Liver (tissue), 9 donors: ENCODE results near the gene IFT27. TPM values are rescaled to one million over a fixed set of nuclear protein-coding genes. Genes with fewer than 3 reads are reported as not detected.

Experiments
- DNase-seq: peaks from one replicate; pipeline ENCODE4 v3.0.0-alpha.2; 2017; ENCODE audit warnings: low spot score
- H3K27ac ChIP-seq, 2 donors: one replicate each; pipeline ENCODE4 v1.7.0; 2013; ENCODE audit warnings: inconsistent platforms in 2 of 2, low read length in 2 of 2, control low read depth in 1 of 2, low read depth in 1 of 2, mild to moderate bottlenecking in 1 of 2
- H3K27me3 ChIP-seq, 4 donors: one replicate each; pipeline versions ENCODE4 v1.6.1 to v1.7.0; 2013; ENCODE audit warnings: low read length in 3 of 4, inconsistent platforms in 1 of 4, mild to moderate bottlenecking in 1 of 4, moderate library complexity in 1 of 4; ENCODE audit not compliant: control insufficient read depth in 4 of 4, insufficient read depth in 4 of 4
- H3K36me3 ChIP-seq, 4 donors: one replicate each; pipeline versions ENCODE4 v1.6.1 to v1.7.0; 2013; ENCODE audit warnings: low read length in 3 of 4, mild to moderate bottlenecking in 3 of 4, low read depth in 1 of 4, moderate library complexity in 1 of 4; ENCODE audit not compliant: control insufficient read depth in 4 of 4, insufficient read depth in 3 of 4
- H3K4me1 ChIP-seq, 4 donors: one replicate each; pipeline versions ENCODE4 v1.6.1 to v1.7.0; 2013; ENCODE audit warnings: low read length in 3 of 4, mild to moderate bottlenecking in 3 of 4, moderate library complexity in 1 of 4; ENCODE audit not compliant: control insufficient read depth in 4 of 4, insufficient read depth in 4 of 4
- H3K4me3 ChIP-seq, 3 donors: one replicate each; pipeline versions ENCODE4 v1.6.1 to v1.7.0; 2013; ENCODE audit warnings: low read length in 3 of 3, control low read depth in 1 of 3, low read depth in 1 of 3, mild to moderate bottlenecking in 1 of 3
- H3K9ac ChIP-seq, 2 donors: one replicate each; pipeline ENCODE4 v1.7.0; 2013; ENCODE audit warnings: low read length in 2 of 2, mild to moderate bottlenecking in 2 of 2, moderate library complexity in 2 of 2, control low read depth in 1 of 2, low read depth in 1 of 2
- H3K9me3 ChIP-seq, 4 donors: one replicate each; pipeline versions ENCODE4 v1.6.1 to v1.7.0; 2013; ENCODE audit warnings: low read length in 3 of 4; ENCODE audit not compliant: control insufficient read depth in 4 of 4
- ATF3 ChIP-seq: IDR thresholded peaks from 2 replicates; pipeline ENCODE4 v1.6.1; 2016; ENCODE audit warnings: antibody characterized with exemption
- CTCF ChIP-seq: fragments of 150-350 bp; IDR thresholded peaks from 2 replicates; pipeline ENCODE4 v1.5.1; 2017; ENCODE audit warnings: improper control_type of control experiment, low read depth, low read length; ENCODE audit not compliant: missing input control
- EGR1 ChIP-seq, 2 donors: IDR thresholded peaks; 2 replicates each; pipeline ENCODE4 v1.6.1; 2016 to 2018; ENCODE audit warnings: antibody characterized with exemption in 2 of 2, low read depth in 2 of 2
- FOXA1 ChIP-seq: IDR thresholded peaks from 2 replicates; pipeline ENCODE4 v1.6.1; 2016; ENCODE audit warnings: antibody characterized with exemption
- FOXA2 ChIP-seq: IDR thresholded peaks from 2 replicates; pipeline ENCODE4 v1.6.1; 2016; ENCODE audit warnings: antibody characterized with exemption
- GABPA ChIP-seq, 2 donors: IDR thresholded peaks in 1 of 2; conservative IDR thresholded peaks in 1 of 2; 2 replicates each; pipeline ENCODE4 v1.6.1; 2016; ENCODE audit warnings: antibody characterized with exemption in 2 of 2, mild to moderate bottlenecking in 1 of 2, moderate library complexity in 1 of 2
- HNF4A ChIP-seq, 2 donors: conservative IDR thresholded peaks; 2 replicates each; pipeline ENCODE4 v1.6.1; 2016; ENCODE audit warnings: antibody characterized with exemption in 2 of 2, mild to moderate bottlenecking in 2 of 2
- HNF4G ChIP-seq: IDR thresholded peaks from 2 replicates; pipeline ENCODE4 v1.6.1; 2016; ENCODE audit warnings: antibody characterized with exemption
- JUND ChIP-seq, 2 donors: IDR thresholded peaks; 2 replicates each; pipeline ENCODE4 v1.6.1; 2016; ENCODE audit warnings: antibody characterized with exemption in 2 of 2
- MAX ChIP-seq: IDR thresholded peaks from 2 replicates; pipeline ENCODE4 v1.6.1; 2016; ENCODE audit warnings: antibody characterized with exemption
- NR2F2 ChIP-seq: IDR thresholded peaks from 2 replicates; pipeline ENCODE4 v1.6.1; 2016; ENCODE audit warnings: antibody characterized with exemption
- RAD21 ChIP-seq, 2 donors: IDR thresholded peaks; 2 replicates each; pipeline ENCODE4 v1.6.1; 2016; ENCODE audit warnings: antibody characterized with exemption in 2 of 2, mild to moderate bottlenecking in 2 of 2
- REST ChIP-seq: IDR thresholded peaks from 2 replicates; pipeline ENCODE4 v1.6.1; 2016; ENCODE audit warnings: antibody characterized with exemption, mild to moderate bottlenecking
- RXRA ChIP-seq, 2 donors: IDR thresholded peaks; 2 replicates each; pipeline ENCODE4 v1.6.1; 2017 to 2018; ENCODE audit warnings: antibody characterized with exemption in 2 of 2, mild to moderate bottlenecking in 1 of 2
- SP1 ChIP-seq: IDR thresholded peaks from 2 replicates; pipeline ENCODE4 v1.6.1; 2018; ENCODE audit warnings: antibody characterized with exemption, mild to moderate bottlenecking
- TAF1 ChIP-seq: conservative IDR thresholded peaks from 2 replicates; pipeline ENCODE4 v1.6.1; 2016; ENCODE audit warnings: antibody characterized with exemption, mild to moderate bottlenecking
- YY1 ChIP-seq: IDR thresholded peaks from 2 replicates; pipeline ENCODE4 v1.6.1; 2016; ENCODE audit warnings: antibody characterized with exemption, mild to moderate bottlenecking
- ZBTB33 ChIP-seq: IDR thresholded peaks from 2 replicates; pipeline ENCODE4 v1.6.1; 2016; ENCODE audit warnings: antibody characterized with exemption
- WGBS: extraction: QIAGEN DNeasy Blood & Tissue Kit; methylation state at CpG from one replicate; pipeline ENCODE4 v1.1.7; 2013; 5-methylcytosine and 5-hydroxymethylcytosine counted together
- polyA plus RNA-seq, 2 donors: library from polyadenylated mRNA; stranded (reverse) in 1 of 2; unstranded in 1 of 2; fragments of 200-250 nt in 1 of 2; fragments of >200 nt in 1 of 2; fragmentation: Nextera tagmentation in 1 of 2; extraction: Ambion mirVana in 1 of 2; gene quantifications; one replicate each; pipeline versions ENCODE4 v1.2.1 to v1.2.3, GENCODE V29; 2013 to 2015
- total RNA-seq, 2 donors: library from RNA; depleted of rRNA; stranded (reverse); fragments of >200 nt; gene quantifications; one replicate each; pipeline ENCODE4 v1.2.3, GENCODE V29; 2014
- donor health status: healthy.
- donor health status: healthy.
- donor health status: healthy.
- donor health status: healthy.
- donor health status: healthy.

The IFT27 gene
- total and polyA plus RNA-seq, 4 donors, result 7.2 to 12.4 (median 9.6) TPM

- no peaks in the 10 kb centered on the region for H3K4me1 ChIP-seq
- TF ChIP-seq FOXA2 (no peak), HNF4A (conservative IDR thresholded peaks at IDR 0.05) (no peak), HNF4G (no peak), EGR1 (IDR thresholded peaks at IDR 0.05; ENCODE audit: low read depth in 2 of 2) (no peak), YY1 (no peak), RAD21 (IDR thresholded peaks at IDR 0.05) (no peak), TAF1 (no peak), MAX (no peak), ZBTB33 (no peak), FOXA1 (no peak), JUND (IDR thresholded peaks at IDR 0.05) (no peak), REST (no peak), SP1 (no peak), NR2F2 (no peak)
- 78% methylated on average over 11 of the region's 11 CpGs for WGBS
- H3K9ac ChIP-seq, result no peak overlapping the region
- no peak overlapping the region for H3K27ac ChIP-seq
- H3K4me3 ChIP-seq, result no peak overlapping the region
- H3K36me3 ChIP-seq, result peaks cover 0 to 9% (median 1%) of the 10 kb centered on the region in 4 donors
- no peak for DNase-seq
- no peaks in the 10 kb centered on the region for H3K27me3 ChIP-seq
- no peaks in the 10 kb centered on the region for H3K9me3 ChIP-seq
Observed at GRCh38 chr22:36760786-36761185, 15.1 kb downstream of the IFT27 start.

- H3K27me3 ChIP-seq, result peaks cover 0 to 4% (median 0%) of the 10 kb centered on the region in 4 donors
- DNase-seq, result no peak
- H3K27ac ChIP-seq, result no peak overlapping the region
- no peaks in the 10 kb centered on the region for H3K4me1 ChIP-seq
- H3K4me3 ChIP-seq, result no peak overlapping the region
- H3K36me3 ChIP-seq, result peaks cover 0 to 9% (median 1%) of the 10 kb centered on the region in 4 donors
- no peaks in the 10 kb centered on the region for H3K9me3 ChIP-seq
- WGBS, result 93% methylated on average over 19 of the region's 19 CpGs
- H3K9ac ChIP-seq, result no peak overlapping the region
- no peak for TF ChIP-seq JUND (IDR thresholded peaks at IDR 0.05)
- TF ChIP-seq NR2F2, result no peak
- no peak for TF ChIP-seq CTCF
- no peak for TF ChIP-seq RXRA (IDR thresholded peaks at IDR 0.05)
- no peak for TF ChIP-seq ATF3
- no peak for TF ChIP-seq FOXA1
- no peak for TF ChIP-seq ZBTB33
- TF ChIP-seq HNF4G, result no peak
- no peak for TF ChIP-seq RAD21 (IDR thresholded peaks at IDR 0.05)
- no peak for TF ChIP-seq TAF1
- TF ChIP-seq HNF4A (conservative IDR thresholded peaks at IDR 0.05), result no peak
- TF ChIP-seq FOXA2, result no peak
- no peak for TF ChIP-seq GABPA (IDR thresholded peaks at IDR 0.05 in 1 of 2, conservative IDR thresholded peaks at IDR 0.05 in 1 of 2)
- no peak for TF ChIP-seq SP1
- no peak for TF ChIP-seq YY1
Observed at GRCh38 chr22:36759481-36760159, 16.3 kb downstream of the IFT27 start.
